HL-60/S4 (cell line): ENCODE results near the gene SIGLEC11.
"Not testable (repeated sequence)": the region's sequence is repeated elsewhere in the genome, so short reads cannot be mapped to it uniquely, and the experiment has no call there.

Experiments
- in situ Hi-C: fragments of 300-500 bp; cut with MboI; formaldehyde crosslinking; loops from 2 replicates; pipeline ENCODE4 v1.14.3; 2022; ENCODE audit warnings: low sequenced_read_pairs

Gene SIGLEC11

DNA sequence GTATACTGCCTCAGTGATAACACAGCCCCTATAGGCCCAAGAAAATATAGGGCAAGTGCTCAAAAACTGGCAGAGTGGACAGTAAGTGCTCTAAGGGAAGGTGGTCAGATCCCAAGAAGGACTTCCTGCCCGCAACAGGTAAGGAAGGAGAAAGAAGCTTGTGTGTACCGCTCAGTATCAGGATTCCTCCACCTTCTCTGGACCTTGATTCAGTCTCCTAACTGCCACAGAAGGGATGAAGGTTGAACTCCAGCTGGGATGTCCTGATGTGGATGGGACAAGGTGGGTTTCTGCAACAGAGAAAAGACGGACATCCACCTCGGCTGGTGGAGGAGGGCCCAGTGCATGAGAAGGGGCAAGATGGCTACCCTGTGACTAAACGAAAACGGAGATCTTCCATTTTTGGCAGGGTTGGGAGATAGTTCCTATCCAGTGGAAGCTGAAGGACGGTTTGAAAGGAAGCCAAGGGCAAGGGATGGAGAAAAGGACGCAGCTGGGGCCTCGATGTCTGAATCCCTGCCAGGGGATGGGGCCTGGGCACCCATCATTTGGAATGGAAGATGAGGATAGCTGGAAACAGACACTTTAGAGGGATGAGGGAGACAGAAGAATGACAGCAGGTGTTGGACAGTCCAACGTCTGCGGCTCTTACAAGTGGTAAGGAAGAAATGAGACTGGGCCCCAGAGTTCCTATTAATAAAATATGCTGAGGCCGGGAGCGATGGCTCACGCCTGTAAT is 33.3 kb downstream of the SIGLEC11 start:
- in situ Hi-C loops = no loop called here

DNA sequence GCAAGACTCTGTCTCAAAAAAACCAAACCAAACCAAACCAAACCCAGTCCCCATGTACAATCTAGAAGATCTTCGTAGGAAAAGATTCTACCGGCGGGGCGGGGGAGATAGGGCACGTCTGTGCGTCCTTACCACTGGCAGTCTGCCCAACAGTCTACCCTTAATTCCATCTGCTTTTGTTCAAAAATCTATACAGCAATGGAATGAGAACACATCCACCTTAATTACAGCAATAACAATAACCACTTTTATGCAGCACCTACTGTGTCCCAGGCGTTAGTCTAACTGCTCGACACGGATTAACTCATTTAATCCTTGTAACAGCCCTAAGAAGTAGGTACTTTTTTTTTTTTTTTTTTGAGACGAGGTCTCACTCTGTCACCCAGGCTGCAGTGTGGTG is 34.5 kb downstream of the SIGLEC11 start:
- in situ Hi-C loops = no loop called here

DNA sequence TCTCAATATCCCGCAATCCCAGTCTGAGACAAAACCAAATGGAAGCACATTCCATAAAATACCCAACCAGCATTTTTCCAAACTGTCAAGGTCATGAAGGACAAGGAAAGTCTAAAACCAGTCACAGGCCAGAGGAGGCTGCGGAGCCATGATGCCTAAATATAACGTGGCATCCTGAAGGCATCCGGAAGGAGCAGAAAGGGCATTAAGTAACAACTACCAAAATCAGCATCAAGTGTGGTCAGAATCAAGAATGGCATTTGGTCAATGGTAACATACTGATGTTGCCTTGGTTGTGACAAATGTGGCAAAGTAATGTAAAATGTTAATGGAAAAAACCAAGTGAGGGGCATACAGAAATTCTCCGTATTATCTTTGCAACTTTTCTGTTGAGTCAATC is 35.5 kb downstream of the SIGLEC11 start:
- in situ Hi-C loops = no loop called here

DNA sequence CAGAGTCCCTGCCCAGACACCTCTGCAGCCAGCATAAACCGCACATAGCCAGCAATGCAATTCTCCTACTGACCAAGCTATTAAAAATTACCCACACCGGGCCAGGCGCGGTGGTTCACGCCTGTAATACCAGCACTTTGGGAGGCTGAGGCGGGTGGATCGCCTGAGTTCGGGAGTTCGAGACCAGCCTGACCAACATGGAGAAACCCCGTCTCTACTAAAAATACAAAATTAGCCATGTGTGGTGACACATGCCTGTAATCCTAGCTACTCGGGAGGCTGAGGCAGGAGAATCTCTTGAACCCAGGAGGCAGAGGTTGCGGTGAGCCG is 36.1 kb downstream of the SIGLEC11 start:
- in situ Hi-C loops = not testable (repeated sequence)

DNA sequence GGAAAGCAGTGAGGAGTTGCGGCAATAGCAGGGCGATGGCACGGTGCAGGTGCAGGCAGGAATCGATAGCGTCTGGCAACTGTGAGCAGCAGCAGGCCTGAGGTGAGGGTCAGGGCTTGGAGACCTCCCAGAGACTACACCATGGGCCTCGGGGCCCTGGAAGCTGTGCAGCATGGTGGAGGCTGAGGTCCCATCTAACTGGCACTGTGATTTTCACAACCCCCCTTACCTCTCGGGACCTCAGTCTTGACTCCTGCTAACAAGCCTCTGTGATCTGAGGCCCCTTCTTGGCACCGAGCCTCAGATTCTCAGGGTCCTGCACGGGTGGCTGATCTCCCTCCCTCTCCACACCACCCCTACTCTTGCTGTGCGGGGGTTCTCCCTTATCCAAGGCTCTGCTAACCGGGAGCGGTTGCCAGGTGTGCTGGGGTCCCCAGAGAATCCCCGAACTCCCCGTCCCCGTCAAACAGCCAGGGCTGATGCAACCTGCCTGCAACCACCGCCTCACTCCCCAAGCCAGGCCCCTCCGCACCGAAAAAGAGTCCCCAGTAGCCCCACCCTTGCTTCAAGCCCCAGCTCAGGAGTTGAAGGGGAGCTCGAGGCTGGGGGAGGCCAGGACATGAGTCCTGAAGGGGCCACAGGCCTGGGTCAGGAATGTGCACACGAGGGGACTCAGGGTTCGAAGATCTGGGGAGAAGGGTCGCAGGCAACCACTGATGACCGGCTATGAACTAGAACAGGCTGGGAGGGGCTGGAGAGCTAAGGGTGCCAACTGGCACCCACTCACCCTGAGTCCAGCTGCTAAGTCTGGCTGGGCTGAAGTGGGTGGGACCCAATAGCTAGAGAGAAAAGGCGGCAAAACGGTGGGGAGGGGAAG is 36.7 kb downstream of the SIGLEC11 start:
- in situ Hi-C loops = no loop called here

DNA sequence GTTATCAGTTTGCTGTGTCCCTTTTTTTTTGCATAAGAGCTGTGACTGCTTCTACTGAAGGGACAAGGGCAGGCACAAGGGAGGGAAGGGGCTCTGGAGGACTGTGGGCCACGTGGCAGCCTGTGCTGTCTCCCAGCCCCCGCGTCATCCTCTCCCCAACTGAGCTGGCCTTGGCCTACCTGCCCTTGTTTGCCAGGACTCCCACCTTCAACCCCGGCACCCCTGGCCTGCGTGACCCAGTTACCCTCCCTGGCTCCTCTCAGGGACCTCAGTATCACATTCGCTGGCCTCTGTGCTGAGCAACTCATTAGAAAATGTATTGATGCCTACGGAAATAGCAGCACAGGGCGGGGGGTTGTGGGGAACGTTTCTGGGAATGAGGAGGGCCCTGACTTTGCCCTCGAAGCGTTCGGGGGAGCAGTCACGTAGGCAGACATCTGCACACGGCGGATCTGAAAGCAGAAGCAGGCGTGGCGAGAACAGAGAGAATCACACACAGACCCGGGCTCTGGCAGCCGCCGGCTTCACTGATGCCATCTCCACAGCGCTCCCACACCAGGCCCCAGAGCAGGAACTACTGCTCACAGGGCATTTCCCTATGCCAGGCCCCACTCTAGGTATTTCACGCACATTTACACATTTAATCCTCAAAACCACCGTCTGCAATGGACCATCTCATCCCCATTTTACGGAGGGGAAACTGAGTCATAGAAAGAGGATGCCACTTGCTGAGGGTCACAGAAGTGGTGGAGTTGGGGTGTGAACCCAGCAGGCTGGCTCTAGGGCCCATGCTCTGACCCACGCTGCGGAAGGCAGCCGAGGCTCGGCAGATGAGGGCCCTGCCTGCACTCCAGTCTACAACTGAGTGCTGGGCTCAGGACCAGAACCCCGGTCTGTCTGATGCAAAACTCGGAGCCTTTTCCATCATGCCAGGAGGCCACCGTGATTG is 37.6 kb downstream of the SIGLEC11 start:
- in situ Hi-C loops = no loop called here

DNA sequence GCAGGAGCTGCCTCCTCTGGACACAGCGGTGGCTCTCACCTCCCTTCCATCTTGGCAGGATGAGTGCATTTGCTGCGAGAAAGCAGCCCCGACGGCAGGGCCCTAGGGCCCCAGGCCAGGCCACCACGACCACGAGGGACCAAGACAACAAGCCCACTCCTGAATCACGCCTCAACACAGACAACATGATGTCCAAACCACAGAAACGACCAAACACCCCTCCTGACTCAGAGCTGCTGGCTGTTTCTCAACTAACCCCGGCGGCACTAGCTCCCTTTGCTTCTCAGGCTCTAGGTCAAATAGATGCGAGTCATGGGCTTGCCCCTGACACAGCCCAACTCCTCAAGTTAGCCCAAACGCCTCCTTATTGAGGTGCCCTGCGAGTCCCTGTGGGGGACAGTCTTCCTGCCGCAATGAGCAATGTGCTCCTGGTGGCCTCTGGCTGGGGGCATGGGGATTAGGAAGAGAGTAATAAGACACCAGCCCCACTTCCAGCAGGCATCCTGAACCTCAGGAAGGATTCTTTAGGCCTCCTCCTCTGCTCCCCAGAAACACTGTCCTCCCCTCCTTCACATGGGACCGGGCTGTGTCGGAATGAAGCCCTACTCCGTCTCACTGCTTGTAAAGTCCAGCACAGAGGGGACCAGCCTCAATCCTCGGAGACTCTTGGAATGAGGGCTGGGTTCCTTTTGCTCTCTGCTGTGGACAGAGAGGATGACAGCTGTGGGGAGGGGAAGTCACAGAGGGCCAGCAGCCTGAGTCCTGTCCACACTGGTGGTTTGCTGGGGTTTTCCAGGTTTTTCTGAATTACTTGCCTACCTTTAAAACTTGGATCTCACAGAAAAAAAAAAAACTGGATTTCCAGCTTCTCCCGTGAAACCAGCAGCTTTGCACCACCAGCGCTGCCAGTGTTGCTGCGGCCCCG is 38.8 kb downstream of the SIGLEC11 start:
- in situ Hi-C loops = no loop called here

DNA sequence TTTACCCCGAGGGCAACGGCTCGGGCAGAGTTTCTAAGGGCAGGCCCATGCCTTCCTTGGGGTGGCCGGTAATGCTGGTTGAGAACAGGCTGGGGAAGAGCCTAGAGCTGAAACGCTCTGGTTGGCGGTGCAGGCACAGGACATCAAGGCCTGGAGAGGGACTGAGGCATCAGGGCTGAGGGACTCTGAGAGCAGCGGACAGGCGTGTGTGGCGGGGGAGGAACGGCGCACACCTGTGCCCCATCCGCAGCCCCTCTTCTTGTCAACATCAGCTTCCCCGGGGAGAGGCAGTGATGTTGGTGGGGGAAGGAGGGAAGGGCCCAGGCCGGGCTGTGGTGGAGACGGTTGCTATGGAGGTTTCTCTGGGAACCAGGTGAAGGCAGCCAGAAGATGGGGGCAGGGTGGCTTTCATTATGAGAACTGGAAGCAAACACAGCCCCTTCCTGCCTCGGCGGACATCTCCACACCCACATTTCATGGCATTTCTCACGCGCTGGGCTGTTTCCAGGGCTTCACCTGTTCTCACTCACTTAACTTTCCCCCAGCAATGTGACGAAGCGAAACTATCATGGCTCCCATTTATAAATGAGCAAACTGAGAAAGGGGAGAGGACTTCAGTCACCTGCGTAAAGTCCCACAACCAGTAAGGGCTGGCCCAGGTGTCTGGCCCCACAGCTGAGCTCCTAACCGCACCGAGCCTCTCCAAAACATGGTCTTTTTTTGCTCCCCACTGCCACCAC is 40.2 kb downstream of the SIGLEC11 start:
- in situ Hi-C loops = no loop called here

DNA sequence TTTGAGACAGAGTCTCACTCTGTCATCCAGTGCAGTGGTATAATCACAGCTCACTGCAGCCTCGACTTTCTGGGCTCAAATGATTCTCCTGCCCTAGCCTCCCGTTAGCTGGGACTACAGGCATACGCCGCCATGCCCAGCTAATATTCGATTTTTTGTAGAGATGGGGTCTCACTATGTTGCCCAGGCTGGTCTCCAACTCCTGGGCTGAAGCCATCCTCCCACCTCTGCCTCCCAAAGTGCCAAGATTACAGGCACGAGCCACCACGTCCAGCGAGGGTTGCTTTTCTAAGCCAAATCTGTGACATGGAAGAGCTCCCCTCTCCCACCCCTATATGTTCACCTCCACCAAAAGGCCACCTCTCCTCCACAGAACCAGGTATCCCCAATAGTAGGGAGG is 42.9 kb downstream of the SIGLEC11 start:
- in situ Hi-C loops = no loop called here

DNA sequence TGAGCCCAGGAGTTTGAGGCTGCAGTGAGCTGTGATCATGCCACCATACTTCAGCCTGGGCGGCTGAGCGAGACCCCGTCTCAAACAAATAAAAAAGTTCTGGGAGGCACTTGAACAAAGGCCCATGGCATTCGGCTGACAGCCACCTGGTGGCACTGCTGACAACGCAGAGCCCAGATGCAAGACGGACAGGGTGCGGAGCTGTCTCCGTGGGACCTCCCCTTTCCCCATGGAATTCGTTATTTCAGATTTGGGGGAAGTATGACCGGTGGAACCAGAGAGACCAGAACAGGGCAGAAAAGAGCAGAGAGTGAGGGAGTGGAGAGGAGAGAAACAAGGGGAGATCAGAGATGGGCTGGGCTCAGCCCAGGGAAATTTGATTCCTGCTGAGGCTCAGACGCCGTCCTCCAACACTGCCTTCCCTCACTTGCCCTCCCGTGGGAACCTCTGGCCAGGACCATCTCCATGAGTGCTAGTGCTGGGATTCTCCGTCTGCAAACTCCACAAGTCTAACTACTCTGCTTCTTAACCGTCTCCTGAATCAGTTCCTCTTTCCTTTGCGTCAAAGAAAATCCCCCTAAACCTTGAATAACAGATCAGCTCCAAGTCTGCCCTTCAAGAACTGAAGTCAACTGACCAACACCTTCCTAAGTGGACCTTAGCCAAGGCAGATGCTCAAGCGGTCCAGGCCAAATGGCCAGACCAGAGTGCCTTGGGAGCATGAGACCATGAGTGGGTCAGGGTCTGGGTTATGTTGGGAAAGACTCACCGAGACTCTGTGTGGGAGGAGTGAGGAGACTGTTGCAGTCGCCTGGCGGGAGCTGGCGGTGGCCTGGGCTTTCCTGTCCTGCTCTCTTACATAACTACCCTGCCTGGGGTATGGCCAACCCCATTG is 43.9 kb downstream of the SIGLEC11 start:
- in situ Hi-C loops = no loop called here

DNA sequence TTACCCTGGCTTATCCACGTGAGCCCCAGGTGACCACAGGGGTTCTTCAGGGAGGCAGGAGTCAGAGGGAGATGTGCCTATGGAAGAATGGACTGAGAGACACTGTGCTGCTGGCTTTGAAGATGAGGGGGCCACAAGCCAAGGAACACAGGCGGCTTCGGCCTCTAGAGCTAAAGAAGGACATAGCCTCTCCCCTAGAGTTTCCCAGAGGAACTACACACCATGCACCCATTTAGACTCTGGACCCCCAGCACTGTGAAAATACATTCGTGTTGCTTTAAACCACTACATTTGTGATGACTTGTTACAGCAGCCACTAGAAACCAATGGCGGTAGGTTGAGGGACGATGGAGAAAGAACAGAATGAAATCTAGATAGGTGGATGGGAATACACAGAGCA is 45.7 kb downstream of the SIGLEC11 start:
- in situ Hi-C loops = no loop called here

DNA sequence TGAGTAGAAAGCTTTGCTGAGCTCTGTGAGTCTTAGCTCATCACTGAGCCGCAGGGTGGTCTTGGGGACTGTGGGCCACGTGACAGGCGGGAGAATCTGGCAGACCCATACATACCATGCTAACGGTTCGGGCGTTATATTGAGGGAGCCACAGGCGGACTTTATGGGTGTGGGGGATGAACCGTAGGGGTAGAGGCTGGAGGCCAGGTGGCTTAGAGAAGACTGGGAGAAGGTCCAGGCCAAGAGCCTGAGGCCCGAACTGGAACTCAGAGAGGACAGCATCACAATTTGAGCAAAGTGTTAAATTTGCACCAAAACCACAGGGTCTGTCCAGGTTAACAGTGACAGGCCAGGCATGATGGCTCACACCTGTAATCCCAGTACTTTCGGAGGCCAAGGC is 47.3 kb downstream of the SIGLEC11 start:
- in situ Hi-C loops = no loop called here

DNA sequence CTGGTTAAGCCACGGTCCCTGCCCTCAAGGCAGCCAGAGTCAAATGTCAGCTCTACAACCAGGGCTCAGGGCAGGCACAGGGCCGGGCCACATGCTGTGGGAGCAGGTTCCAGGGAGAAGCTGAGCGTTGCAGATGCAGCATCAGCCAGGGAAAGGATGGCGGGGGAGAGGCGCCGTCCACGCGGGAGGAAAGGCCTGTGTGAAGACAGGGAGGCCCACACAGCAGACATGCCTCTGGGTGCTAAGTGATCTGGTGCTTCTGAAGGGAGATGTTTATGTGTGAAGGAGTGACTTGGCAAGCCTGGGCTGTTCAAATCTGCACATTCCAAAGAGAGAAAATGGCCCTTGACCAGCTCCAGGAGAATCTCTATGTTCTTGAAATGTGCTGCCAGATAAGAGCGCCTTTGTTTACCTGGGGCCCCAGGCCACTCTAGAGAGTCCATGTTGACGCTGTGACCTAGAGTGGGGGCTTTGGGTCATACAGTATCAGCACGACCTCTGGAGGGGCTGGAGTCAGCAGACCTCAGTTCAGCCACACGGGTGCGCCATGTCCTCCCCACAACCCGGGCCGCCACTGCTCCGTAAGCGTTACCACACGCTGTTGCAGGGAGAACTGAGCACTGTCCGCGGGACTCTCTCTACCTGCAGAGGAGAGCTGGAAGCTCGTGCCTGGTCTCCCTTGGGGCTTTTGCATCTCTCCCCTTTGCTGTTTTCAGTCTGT is 47.8 kb downstream of the SIGLEC11 start:
- in situ Hi-C loops = no loop called here

DNA sequence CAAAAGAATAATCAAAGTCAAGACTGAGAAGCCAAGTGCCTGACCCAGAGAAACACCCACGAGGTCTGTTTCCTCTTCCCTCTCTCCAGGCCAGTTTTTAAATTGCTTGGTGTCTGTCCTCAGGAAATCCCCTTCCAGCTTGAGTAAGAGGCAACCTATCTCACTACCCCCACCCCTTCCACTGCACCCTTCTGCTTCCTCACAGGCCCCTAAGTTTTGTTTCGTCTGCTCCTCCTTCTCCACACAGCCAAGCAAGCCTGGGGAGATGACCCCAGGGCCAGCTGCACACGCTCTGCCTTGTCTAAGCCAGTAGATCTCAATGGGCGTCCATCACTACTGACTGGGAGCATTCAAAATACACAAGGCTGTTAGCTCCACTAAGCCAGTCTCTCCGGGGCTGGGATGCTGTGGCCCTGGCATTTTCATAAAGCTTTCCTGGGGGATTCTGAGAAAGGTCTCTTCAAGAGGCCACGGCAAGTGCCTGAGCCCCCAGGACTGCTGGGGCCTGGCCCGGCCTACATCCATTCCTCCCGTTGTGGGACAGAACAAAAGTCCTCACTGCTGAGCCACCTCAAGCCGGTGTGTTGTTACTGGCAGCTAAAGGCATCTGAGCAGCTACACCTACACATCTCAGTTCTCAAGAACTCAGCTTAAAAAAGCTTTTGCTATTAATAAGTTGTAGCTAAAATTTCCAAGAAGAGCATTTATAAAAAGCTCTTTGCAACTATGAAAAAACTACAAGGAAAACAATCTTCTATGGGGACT is 49.4 kb downstream of the SIGLEC11 start:
- in situ Hi-C loops = no loop called here

DNA sequence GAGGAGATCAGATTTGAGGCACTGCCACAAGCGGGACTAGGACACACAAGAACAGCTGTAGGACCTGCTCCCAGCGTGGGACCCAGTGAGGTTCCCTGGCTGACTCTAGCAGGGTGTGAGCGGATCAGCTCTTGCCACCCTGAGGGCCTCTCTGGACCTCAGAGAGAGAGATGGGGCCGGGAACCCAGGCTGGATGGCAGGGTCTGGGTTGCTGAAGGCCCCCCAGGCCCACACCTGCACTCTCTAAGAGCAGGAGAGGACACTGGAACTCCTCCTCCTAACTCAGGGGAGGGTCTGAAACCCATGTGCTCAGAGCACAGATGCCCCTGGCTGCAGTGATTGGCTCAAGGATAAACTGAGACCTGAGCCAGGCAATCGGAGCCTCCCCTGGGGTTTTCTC is 50.8 kb downstream of the SIGLEC11 start:
- in situ Hi-C loops = no loop called here

DNA sequence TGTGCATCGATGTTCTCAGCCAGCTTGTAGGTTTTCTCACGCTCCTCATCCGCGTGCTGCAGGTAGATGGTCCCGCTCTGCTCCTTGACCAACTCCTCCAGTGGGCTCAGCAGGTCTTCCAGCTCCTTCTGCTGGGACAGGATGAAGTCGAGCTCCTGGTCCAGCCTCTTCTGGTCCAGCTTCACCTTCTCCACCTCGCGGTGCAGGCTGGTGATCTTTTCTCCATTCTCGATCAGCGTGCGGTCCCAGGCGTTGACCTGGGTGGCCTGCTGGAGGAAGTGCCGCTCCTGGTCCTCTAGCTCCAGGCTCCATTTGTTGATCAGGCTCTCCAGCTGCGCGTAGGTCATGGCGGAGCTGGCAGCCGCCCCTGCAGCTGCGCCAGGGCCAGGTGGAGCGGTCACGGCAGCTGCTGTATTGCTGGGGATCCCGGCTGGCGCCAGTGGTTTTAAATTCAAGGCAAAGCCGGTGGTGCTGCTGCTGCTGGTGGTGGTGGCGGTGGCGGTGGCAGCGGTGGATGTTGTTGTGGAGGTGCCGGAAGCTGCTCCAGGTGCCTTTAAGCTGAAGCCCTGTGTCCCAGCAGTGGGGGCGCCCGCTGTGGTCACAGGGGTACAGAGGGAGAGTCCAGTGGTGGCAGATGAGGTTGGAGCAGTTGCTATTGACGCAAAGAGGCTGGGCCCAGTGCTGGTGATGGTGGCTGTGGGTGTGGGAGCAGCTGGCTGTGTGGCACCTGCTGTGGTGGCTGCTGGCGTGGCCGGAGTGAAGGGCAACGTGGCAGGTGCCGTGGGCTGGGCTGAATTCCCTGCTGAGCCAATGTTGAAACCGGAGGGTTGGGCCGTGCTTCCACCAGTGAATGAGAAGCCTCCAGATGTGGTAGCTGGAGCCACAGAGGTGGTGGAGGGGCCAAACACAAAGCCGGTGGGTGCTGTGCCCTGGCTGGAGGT is 52.2 kb downstream of the SIGLEC11 start:
- in situ Hi-C loops = no loop called here
